Skeletal muscle tissue (tissue), 4 donors: ENCODE measurements around the gene PPFIBP1. TPM values are rescaled to one million over a fixed set of nuclear protein-coding genes. Genes with fewer than 3 reads are reported as not detected.
"Not testable (repeated sequence)": the region's sequence is repeated elsewhere in the genome, so short reads cannot be mapped to it uniquely, and the experiment has no call there.

Source experiments
- H3K27ac ChIP-seq: one replicate; pipeline ENCODE4 v1.7.0; 2013; ENCODE audit warnings: mild to moderate bottlenecking, low read depth, low read length, inconsistent platforms
- H3K27me3 ChIP-seq, 3 donors: one replicate each; pipeline ENCODE4 v1.7.0; 2013; ENCODE audit warnings: low read length in 3 of 3; ENCODE audit not compliant: control insufficient read depth in 3 of 3, insufficient read depth in 3 of 3
- H3K36me3 ChIP-seq, 3 donors: one replicate each; pipeline ENCODE4 v1.7.0; 2013; ENCODE audit warnings: low read length in 3 of 3; ENCODE audit not compliant: control insufficient read depth in 3 of 3, insufficient read depth in 3 of 3
- H3K4me1 ChIP-seq, 3 donors: one replicate each; pipeline ENCODE4 v1.7.0; 2013; ENCODE audit warnings: low read length in 3 of 3, mild to moderate bottlenecking in 3 of 3; ENCODE audit not compliant: control insufficient read depth in 3 of 3, insufficient read depth in 3 of 3
- H3K4me3 ChIP-seq, 3 donors: one replicate each; pipeline ENCODE4 v1.7.0; 2013; ENCODE audit warnings: low read length in 3 of 3
- H3K9ac ChIP-seq, 3 donors: one replicate each; pipeline ENCODE4 v1.7.0; 2013; ENCODE audit warnings: low read length in 3 of 3, mild to moderate bottlenecking in 3 of 3, moderate library complexity in 2 of 3, low read depth in 1 of 3
- H3K9me3 ChIP-seq, 3 donors: one replicate each; pipeline ENCODE4 v1.7.0; 2013; ENCODE audit warnings: low read length in 3 of 3; ENCODE audit not compliant: control insufficient read depth in 3 of 3
- total RNA-seq: library from RNA; depleted of rRNA; stranded (reverse); fragments of >200 nt; gene quantifications from one replicate; pipeline ENCODE4 v1.2.3, GENCODE V29; 2014
- donor health status: Osteomylitis.

Gene PPFIBP1
- total RNA-seq, 1 donor from 2014 or later = 49.1 TPM

DNA sequence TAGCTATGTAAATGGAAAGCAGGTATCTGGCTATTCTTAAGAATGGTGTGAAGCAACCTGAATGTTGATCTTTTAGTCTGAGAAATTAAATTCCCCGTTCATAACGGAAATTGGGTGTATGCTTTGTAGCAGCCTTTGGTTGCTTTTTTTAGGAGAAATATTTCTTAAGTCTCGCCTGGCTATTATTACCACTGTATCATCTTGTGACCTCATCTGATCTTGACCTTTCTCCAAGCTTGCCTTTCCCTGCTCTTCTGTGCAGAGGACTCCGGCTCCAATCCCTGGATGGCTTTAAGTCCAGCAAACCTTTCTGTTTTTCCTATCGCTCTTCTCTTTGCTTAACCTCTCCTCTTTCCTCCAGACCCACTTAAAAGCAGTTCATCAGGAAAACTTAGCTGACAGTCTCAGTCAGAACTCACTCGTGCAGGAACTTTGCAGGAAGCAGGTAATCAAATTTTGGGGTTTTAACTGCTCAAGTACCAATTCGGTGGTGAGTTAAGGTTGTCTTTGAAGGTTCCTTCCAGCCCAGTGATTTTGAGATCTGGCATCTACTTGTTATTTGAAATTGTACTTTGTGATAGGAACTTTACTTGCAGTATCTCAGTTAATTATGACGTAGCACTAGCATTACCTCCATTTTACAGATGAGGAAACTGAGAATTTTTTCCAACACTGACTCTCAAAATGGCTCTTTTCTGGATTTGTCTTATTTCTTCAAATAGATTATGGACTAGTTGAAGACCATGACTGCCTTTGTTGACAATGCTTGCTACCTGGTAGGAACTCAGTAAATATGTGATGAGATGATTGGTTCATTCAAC lies 14.1 kb downstream of the PPFIBP1 start:
- H3K36me3 ChIP-seq = no peaks in the 10 kb centered on the region
- H3K27ac ChIP-seq = peak overlapping the region; percentile 42
- peaks cover 18 to 33% (median 32%) of the 10 kb centered on the region in 3 donors for H3K4me1 ChIP-seq
- H3K9ac ChIP-seq = peak overlapping the region in 1 of 3 donors; percentile 52
- H3K27me3 ChIP-seq = no peaks in the 10 kb centered on the region
- H3K4me3 ChIP-seq = peak overlapping the region; percentile 10 to 33 (median 24)
- no peaks in the 10 kb centered on the region for H3K9me3 ChIP-seq

- Histone ChIP-seq H3K9ac (no peak overlapping the region), H3K9me3 (no peaks in the 10 kb centered on the region), H3K4me1 (peaks cover 18 to 33% (median 27%) of the 10 kb centered on the region in 3 donors), H3K36me3 (no peaks in the 10 kb centered on the region), H3K27me3 (no peaks in the 10 kb centered on the region), H3K27ac (no peak overlapping the region), H3K4me3 (peak overlapping the region in 1 of 3 donors; percentile 12)
Observed at GRCh38 chr12:27539191-27539631, 15.2 kb downstream of the PPFIBP1 start.

- Histone ChIP-seq H3K4me1 (peaks cover 28 to 39% (median 28%) of the 10 kb centered on the region in 3 donors), H3K27me3 (no peaks in the 10 kb centered on the region), H3K27ac (no peak overlapping the region), H3K4me3 (no peak overlapping the region), H3K9me3 (no peaks in the 10 kb centered on the region), H3K9ac (no peak overlapping the region), H3K36me3 (no peaks in the 10 kb centered on the region)
Observed at GRCh38 chr12:27541031-27541719, 17.2 kb downstream of the PPFIBP1 start.

GRCh38 chr12:27542628-27543027 lies 18.6 kb downstream of the PPFIBP1 start:
- Histone ChIP-seq H3K9ac (no peak overlapping the region), H3K27ac (peak overlapping the region; percentile 5), H3K4me3 (no peak overlapping the region)

DNA sequence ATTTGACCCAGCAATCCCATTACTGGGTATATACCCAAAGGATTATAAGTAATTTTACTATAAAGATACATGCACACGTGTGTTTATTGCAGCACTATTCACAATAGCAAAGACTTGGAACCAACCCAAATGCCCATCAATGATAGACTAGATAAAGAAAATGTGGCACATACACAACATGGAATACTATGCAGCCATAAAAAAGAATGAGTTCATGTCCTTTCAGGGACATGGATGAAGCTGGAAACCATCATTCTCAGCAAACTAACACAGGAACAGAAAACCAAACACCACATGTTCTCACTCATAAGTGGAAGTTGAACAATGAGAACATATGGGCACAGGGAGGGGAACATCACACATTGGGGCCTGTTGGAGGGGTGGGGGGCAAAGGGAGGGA lies 20.9 kb downstream of the PPFIBP1 start:
- not testable (repeated sequence) for H3K9ac ChIP-seq, H3K27me3 ChIP-seq, H3K27ac ChIP-seq, H3K4me3 ChIP-seq, H3K9me3 ChIP-seq, H3K36me3 ChIP-seq
- H3K4me1 ChIP-seq = peaks cover 23 to 32% (median 23%) of the 10 kb centered on the region in 3 donors

More at GRCh38 chr12:27542628-27543027, 18.6 kb downstream of the PPFIBP1 start:
- H3K9me3 ChIP-seq = no peaks in the 10 kb centered on the region
- H3K4me1 ChIP-seq = peaks cover 21 to 35% (median 24%) of the 10 kb centered on the region in 3 donors
- H3K36me3 ChIP-seq = no peaks in the 10 kb centered on the region
- H3K27me3 ChIP-seq = no peaks in the 10 kb centered on the region

GRCh38 chr12:27545665-27546064 lies 21.7 kb downstream of the PPFIBP1 start:
- no peaks in the 10 kb centered on the region for H3K27me3 ChIP-seq
- peak overlapping the region; percentile 1 to 37 (median 36) for H3K4me3 ChIP-seq
- peak overlapping the region in 2 of 3 donors; percentile 33 to 71 for H3K9ac ChIP-seq
- H3K4me1 ChIP-seq = peaks cover 31 to 39% (median 31%) of the 10 kb centered on the region in 3 donors
- H3K36me3 ChIP-seq = no peaks in the 10 kb centered on the region
- no peaks in the 10 kb centered on the region for H3K9me3 ChIP-seq
- H3K27ac ChIP-seq = no peak overlapping the region

- Histone ChIP-seq H3K4me3 (no peak overlapping the region), H3K4me1 (peaks cover 44 to 51% (median 47%) of the 10 kb centered on the region in 3 donors), H3K36me3 (no peaks in the 10 kb centered on the region), H3K9me3 (no peaks in the 10 kb centered on the region), H3K27ac (no peak overlapping the region), H3K9ac (no peak overlapping the region), H3K27me3 (no peaks in the 10 kb centered on the region)
Observed at GRCh38 chr12:27547592-27547991, 23.6 kb downstream of the PPFIBP1 start.

GRCh38 chr12:27548301-27549199 lies 24.5 kb downstream of the PPFIBP1 start:
- Histone ChIP-seq H3K9me3 (no peaks in the 10 kb centered on the region), H3K27me3 (no peaks in the 10 kb centered on the region), H3K27ac (peak overlapping the region; percentile 77), H3K4me3 (peak overlapping the region in 1 of 3 donors; percentile 25), H3K36me3 (no peaks in the 10 kb centered on the region), H3K9ac (no peak overlapping the region), H3K4me1 (peaks cover 50 to 58% (median 56%) of the 10 kb centered on the region in 3 donors)

DNA sequence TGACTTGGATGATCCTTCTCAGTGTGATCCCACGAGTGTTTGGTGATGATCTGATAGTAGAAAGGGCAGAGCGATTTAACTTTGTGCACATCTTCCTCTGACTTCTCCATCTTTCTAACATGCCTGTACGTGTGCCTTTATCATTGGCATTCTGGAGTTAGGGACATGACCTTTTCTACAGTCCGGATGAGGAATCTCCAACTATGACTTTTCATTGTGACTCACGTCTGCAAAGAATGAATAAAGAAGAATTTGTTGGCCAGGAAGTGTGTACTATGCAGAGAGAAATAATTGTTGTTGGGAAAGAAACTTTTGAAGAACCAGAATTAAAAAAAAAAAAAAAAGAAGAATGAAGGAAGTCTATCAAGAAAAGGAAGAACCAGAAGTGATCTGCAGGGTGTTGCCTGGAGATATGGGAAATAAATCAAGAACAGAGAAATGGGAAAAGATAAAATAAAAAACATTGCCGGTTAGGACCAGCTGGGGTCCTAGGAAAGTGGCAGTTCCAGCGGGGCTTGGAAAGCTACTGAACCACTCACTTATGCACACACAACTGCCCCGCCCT lies 25.3 kb downstream of the PPFIBP1 start:
- Histone ChIP-seq H3K9ac (peak overlapping the region in 2 of 3 donors; percentile 44 to 61), H3K4me1 (peaks cover 50 to 62% (median 62%) of the 10 kb centered on the region in 3 donors), H3K9me3 (no peaks in the 10 kb centered on the region), H3K36me3 (no peaks in the 10 kb centered on the region), H3K4me3 (peak overlapping the region; percentile 48 to 55 (median 53)), H3K27me3 (no peaks in the 10 kb centered on the region), H3K27ac (peak overlapping the region; percentile 77)
